Thyroid gland (tissue), 4 donors: ENCODE measurements around the gene SYT9. TPM values are rescaled to one million over a fixed set of nuclear protein-coding genes. Genes with fewer than 3 reads are reported as not detected.

ENCODE experiments used
- DNase-seq, 2 donors: peaks; one replicate each; pipeline ENCODE4 v3.0.0-alpha.2; 2019
- H3K27ac ChIP-seq, 3 donors: fragments of 200-600 bp; sonication (generic); 1 replicate in 2 of 3; 2 replicates in 1 of 3; pipeline ENCODE4 v1.5.1; 2016 to 2019; ENCODE audit warnings: mild to moderate bottlenecking in 1 of 3, moderate library complexity in 1 of 3
- H3K27me3 ChIP-seq: fragments of 200-600 bp; sonication (generic); one replicate; pipeline ENCODE4 v1.5.1; 2019
- H3K36me3 ChIP-seq, 2 donors: fragments of 200-600 bp; sonication (generic); one replicate each; pipeline ENCODE4 v1.5.1; 2016 to 2019
- H3K4me1 ChIP-seq, 2 donors: fragments of 200-600 bp; sonication (generic); one replicate each; pipeline ENCODE4 v1.5.1; 2017 to 2019
- H3K4me3 ChIP-seq, 3 donors: fragments of 200-600 bp; sonication (generic); replicated peaks in 1 of 3; 1 replicate in 2 of 3; 2 replicates in 1 of 3; pipeline ENCODE4 v1.5.1; 2016; ENCODE audit warnings: mild to moderate bottlenecking in 1 of 3
- H3K9me3 ChIP-seq: fragments of 200-600 bp; sonication (generic); one replicate; pipeline ENCODE4 v1.5.1; 2017
- POLR2A ChIP-seq, 2 donors: fragments of 450-650 bp; IDR thresholded peaks; one replicate each; pipeline ENCODE4 v1.6.1; 2017; ENCODE audit warnings: antibody characterized with exemption in 2 of 2, mild to moderate bottlenecking in 2 of 2, moderate library complexity in 1 of 2
- WGBS, 2 donors: methylation state at CpG; one replicate each; pipeline ENCODE4 v1.1.5; 2017; 5-methylcytosine and 5-hydroxymethylcytosine counted together
- intact Hi-C: fragments of 100-400 bp; cut with DNase I; formaldehyde crosslinking; loops from one replicate; pipeline ENCODE4 v1.15.1; 2023
- total RNA-seq, 4 donors: library from RNA; depleted of rRNA; stranded (reverse); fragments of >200 nt; gene quantifications; one replicate each; pipeline ENCODE4 v1.2.3, GENCODE V29; 2016
- TF ChIP-seq, protein P1 (sequence below), 6 experiments: fragments of 200-600 bp in 3 of 6; fragments of 450-650 bp in 3 of 6; sonication (generic) in 3 of 6; IDR thresholded peaks; one replicate each; pipeline ENCODE4 v1.5.1; 2016 to 2019; ENCODE audit warnings: antibody characterized with exemption in 6 of 6, mild to moderate bottlenecking in 2 of 6, inconsistent platforms in 1 of 6, moderate library complexity in 1 of 6

Gene SYT9
- total RNA-seq, 4 donors from 2014 or later = 1.3 to 7.6 (median 4.2) TPM

DNA sequence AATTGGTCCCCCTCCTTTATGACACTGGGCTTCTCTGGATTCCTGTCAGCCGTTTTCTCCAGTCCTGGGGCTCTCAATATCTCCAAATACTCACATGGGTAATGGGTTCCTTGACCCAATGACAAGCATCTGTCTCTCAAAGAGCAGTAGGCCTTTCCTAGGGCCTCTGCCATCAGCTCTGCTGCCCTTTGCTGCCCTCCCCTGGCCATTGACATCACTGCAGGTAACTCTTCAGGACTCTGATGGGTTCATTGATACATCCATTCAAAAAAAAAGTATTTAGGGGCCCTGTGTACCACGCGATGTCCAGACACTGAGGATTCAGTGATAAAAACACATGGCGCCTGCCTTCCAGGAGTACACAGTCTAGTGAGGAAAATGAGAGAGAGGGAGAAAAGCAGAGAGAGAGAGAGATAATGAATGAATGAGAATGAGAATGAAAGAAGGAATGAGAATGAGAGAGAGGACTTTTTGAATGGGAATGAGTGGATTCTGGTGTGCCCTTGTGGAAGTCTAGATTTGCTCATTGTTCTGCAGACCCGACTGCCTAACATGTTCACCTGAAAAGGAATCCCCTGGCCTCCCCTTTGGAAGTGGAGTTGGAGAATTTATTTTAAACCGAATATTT, 191.0 kb downstream of the SYT9 start:
- intact Hi-C loops = no loop called here
- H3K4me1 ChIP-seq = no peaks in the 10 kb centered on the region
- no peaks in the 10 kb centered on the region for H3K36me3 ChIP-seq
- no peak overlapping the region for H3K27ac ChIP-seq
- WGBS, 2 donors = 33 to 36% methylated on average over 6 of the region's 6 CpGs
- no peak overlapping the region for H3K4me3 ChIP-seq
- peak; percentile 76 to 79 for DNase-seq
- TF ChIP-seq, protein P1, sequence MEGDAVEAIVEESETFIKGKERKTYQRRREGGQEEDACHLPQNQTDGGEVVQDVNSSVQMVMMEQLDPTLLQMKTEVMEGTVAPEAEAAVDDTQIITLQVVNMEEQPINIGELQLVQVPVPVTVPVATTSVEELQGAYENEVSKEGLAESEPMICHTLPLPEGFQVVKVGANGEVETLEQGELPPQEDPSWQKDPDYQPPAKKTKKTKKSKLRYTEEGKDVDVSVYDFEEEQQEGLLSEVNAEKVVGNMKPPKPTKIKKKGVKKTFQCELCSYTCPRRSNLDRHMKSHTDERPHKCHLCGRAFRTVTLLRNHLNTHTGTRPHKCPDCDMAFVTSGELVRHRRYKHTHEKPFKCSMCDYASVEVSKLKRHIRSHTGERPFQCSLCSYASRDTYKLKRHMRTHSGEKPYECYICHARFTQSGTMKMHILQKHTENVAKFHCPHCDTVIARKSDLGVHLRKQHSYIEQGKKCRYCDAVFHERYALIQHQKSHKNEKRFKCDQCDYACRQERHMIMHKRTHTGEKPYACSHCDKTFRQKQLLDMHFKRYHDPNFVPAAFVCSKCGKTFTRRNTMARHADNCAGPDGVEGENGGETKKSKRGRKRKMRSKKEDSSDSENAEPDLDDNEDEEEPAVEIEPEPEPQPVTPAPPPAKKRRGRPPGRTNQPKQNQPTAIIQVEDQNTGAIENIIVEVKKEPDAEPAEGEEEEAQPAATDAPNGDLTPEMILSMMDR (IDR thresholded peaks at IDR 0.05) = peak; percentile 47 to 88 (median 72)
- TF ChIP-seq POLR2A (IDR thresholded peaks at IDR 0.05) = no peak
- no peaks in the 10 kb centered on the region for H3K9me3 ChIP-seq
- no peaks in the 10 kb centered on the region for H3K27me3 ChIP-seq

DNA sequence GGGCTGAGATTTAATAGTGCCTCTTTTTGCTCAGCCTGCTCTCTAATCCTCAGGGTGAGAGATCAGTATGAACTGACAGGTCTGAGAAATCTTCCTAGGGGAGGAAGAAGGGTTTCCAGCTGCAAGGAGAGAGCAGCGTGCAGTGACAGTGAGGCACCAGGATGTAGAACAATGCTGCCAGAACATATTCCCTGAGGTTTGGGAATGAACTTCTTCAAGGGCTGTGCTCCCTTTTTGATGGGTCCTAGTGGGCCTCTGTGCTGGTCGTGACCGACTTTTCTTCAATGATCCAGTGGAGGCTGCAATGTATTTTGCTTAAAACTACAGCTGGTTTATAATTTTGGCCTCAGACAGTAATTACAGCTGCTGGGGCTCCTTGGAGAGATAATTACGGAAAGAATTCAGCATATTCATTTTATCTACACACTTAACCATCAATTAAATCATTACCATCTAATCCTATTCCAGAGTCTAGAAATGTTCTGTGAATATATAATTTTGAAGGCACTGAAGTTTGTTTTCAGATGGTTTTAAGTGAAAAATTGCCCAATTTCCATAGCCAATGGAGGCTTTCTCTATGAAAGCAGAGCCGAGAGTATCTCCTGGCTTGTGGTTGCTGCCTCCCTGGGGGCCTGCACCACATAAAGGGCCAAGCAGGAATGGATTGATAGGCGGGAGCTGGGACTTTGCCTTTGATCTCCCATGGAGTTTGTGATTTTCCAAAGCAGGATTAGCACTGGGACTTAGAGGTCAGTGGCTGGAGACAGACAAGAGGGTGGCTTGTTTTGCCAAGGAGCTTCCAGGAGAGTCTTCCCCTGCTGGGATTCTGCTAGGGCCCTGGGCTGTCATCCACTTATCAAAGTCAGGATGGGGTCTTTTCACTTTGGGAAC, 192.6 kb downstream of the SYT9 start:
- H3K9me3 ChIP-seq = no peaks in the 10 kb centered on the region
- TF ChIP-seq, protein P1 (IDR thresholded peaks at IDR 0.05) = no peak
- TF ChIP-seq POLR2A (IDR thresholded peaks at IDR 0.05) = no peak
- 76 to 80% methylated on average over 6 of the region's 6 CpGs for WGBS, 2 donors
- peaks cover 1 to 9% of the 10 kb centered on the region in 2 donors for H3K4me1 ChIP-seq
- no peak overlapping the region for H3K27ac ChIP-seq
- H3K36me3 ChIP-seq = no peaks in the 10 kb centered on the region
- no peak overlapping the region for H3K4me3 ChIP-seq
- no peaks in the 10 kb centered on the region for H3K27me3 ChIP-seq
- no peak for DNase-seq
- intact Hi-C loops = no loop called here

DNA sequence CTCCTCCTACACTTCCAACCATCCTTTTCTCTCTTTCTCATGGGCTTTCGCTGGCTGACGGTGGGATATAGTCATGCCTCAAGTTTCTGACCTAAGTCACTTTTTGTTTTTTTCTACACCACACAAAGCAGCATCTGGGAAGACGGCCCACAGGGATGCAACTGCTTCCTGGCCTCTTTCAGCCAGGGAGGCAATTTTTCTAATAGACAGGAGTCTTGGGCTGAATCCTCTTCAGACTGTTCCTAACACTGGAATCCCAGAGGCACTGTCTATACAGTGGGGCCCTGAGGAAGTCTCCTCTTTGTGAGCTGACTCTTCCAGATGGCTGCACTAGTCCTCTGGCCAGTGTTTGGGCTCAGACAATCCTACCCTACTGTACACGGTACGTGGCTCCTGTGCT, 193.9 kb downstream of the SYT9 start:
- no peaks in the 10 kb centered on the region for H3K36me3 ChIP-seq
- 77 to 91% methylated on average over 5 of the region's 5 CpGs for WGBS, 2 donors
- no peak overlapping the region for H3K27ac ChIP-seq
- H3K27me3 ChIP-seq = no peaks in the 10 kb centered on the region
- no peak for DNase-seq
- H3K4me1 ChIP-seq = peaks cover 9 to 18% of the 10 kb centered on the region in 2 donors
- H3K4me3 ChIP-seq = no peak overlapping the region
- intact Hi-C loops = no loop called here
- H3K9me3 ChIP-seq = no peaks in the 10 kb centered on the region
- no peak for TF ChIP-seq POLR2A (IDR thresholded peaks at IDR 0.05)
- TF ChIP-seq, protein P1 (IDR thresholded peaks at IDR 0.05) = no peak

DNA sequence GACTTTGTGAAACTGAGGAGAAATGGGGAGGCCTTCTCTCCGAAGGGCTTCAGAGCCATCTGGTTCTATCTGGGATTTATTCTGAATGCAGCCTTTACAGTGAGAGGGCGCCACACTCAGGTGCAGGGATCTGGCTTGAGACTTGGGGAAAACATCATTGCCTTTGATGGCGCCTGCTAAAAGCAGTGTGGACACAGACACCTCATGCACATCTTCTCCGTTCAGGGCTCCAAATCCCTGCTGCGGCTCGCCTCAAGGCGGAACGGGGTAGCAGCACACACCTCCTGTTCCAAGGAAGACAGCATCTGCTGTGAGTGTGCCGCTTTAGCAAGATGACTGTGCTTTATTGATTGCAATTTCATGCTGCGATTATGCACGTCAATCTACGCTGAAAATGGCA, 196.5 kb downstream of the SYT9 start:
- Histone ChIP-seq H3K4me1 (peaks cover 9 to 23% of the 10 kb centered on the region in 2 donors), H3K4me3 (no peak overlapping the region), H3K27ac (no peak overlapping the region), H3K27me3 (no peaks in the 10 kb centered on the region), H3K9me3 (no peaks in the 10 kb centered on the region), H3K36me3 (no peaks in the 10 kb centered on the region)
- intact Hi-C loops = no loop called here
- TF ChIP-seq POLR2A (IDR thresholded peaks at IDR 0.05) = no peak
- TF ChIP-seq, protein P1 (IDR thresholded peaks at IDR 0.05) = no peak
- 96 to 98% methylated on average over 12 of the region's 12 CpGs for WGBS, 2 donors
- no peak for DNase-seq
